Kidney (tissue), 14 donors: ENCODE results near the gene COL6A1. TPM values are rescaled to one million over a fixed set of nuclear protein-coding genes. Genes with fewer than 3 reads are reported as not detected.

Experiments
- DNase-seq, 5 donors: peaks; one replicate each; pipeline ENCODE4 v3.0.0-alpha.2; 2013 to 2020
- FAIRE-seq: peaks from 2 replicates; lab custom pipeline; 2012; peaks lifted over from hg19 to GRCh38; lab: Jason Lieb, UNC
- H3K27ac ChIP-seq, 2 donors: one replicate each; pipeline ENCODE4 v1.7.0; 2013; ENCODE audit warnings: low read depth in 2 of 2, low read length in 2 of 2, inconsistent platforms in 1 of 2
- H3K27me3 ChIP-seq: one replicate; pipeline ENCODE4 v1.7.1; 2013; ENCODE audit warnings: low read length, inconsistent platforms; ENCODE audit not compliant: control insufficient read depth, insufficient read depth
- H3K36me3 ChIP-seq, 3 donors: one replicate each; pipeline versions ENCODE4 v1.7.0 to v1.7.1; 2013; ENCODE audit warnings: low read length in 3 of 3, control low read depth in 1 of 3, inconsistent platforms in 1 of 3; ENCODE audit not compliant: insufficient read depth in 3 of 3, control insufficient read depth in 2 of 3
- H3K4me1 ChIP-seq, 3 donors: one replicate each; pipeline versions ENCODE4 v1.7.0 to v1.7.1; 2013; ENCODE audit warnings: low read length in 3 of 3, inconsistent platforms in 1 of 3, low read depth in 1 of 3; ENCODE audit not compliant: control insufficient read depth in 2 of 3, insufficient read depth in 2 of 3
- H3K4me3 ChIP-seq, 3 donors: one replicate each; pipeline versions ENCODE4 v1.7.0 to v1.8.1; 2013; ENCODE audit warnings: low read length in 3 of 3, control low read depth in 1 of 3, inconsistent platforms in 1 of 3
- H3K9ac ChIP-seq, 3 donors: one replicate each; pipeline versions ENCODE4 v1.7.0 to v1.7.1; 2013; ENCODE audit warnings: low read length in 3 of 3, control low read depth in 1 of 3, inconsistent platforms in 1 of 3
- H3K9me3 ChIP-seq, 3 donors: one replicate each; pipeline versions ENCODE4 v1.7.0 to v1.7.1; 2013; ENCODE audit warnings: low read length in 3 of 3, control low read depth in 1 of 3, inconsistent platforms in 1 of 3; ENCODE audit not compliant: control insufficient read depth in 2 of 3, insufficient read depth in 1 of 3
- CTCF ChIP-seq: IDR thresholded peaks from 3 replicates; pipeline ENCODE4 v1.5.1; 2012; ENCODE audit warnings: mild to moderate bottlenecking, moderate library complexity, borderline replicate concordance; ENCODE audit not compliant: insufficient read depth; ENCODE audit errors: extremely low read depth
- intact Hi-C: fragments of 100-400 bp; cut with DNase I; formaldehyde crosslinking; loops from one replicate; pipeline ENCODE4 v1.11.1; 2022
- polyA plus RNA-seq: library from polyadenylated mRNA; stranded (reverse); fragments of 350-450 nt; fragmentation: Illumina TruSeq; extraction: RNeasy Lipid Tissue Mini Kit (QIAGEN cat#74804); gene quantifications from one replicate; pipeline ENCODE4 v1.2.3, GENCODE V29; 2014; ENCODE audit warnings: low read depth, low replicate concordance; ENCODE audit not compliant: insufficient read depth
- total RNA-seq: library from RNA; stranded (reverse); fragmentation: NEBNext Ultra II Directional; extraction: Animal tissue kit (Norgen Biotek cat#: 25700); gene quantifications from one replicate; pipeline ENCODE4 v1.2.1, GENCODE V29; 2021
- donor health status: control.
- donor health status: control.
- donor health status: control.
- donor health status: control.
- donor health status: control.
- donor health status: DM: yes; HTN: yes; CAD: no.
- donor health status: Normal renal cell carcinoma (clear cell type).

COL6A1 gene
- total and polyA plus RNA-seq, 2 donors from 2014 or later: 112 to 127 TPM

GRCh38 chr21:45937721-45938452, 43.7 kb upstream of the COL6A1 start:
- H3K9me3 ChIP-seq: peaks cover 0 to 22% (median 2%) of the 10 kb centered on the region in 3 donors
- no peak for FAIRE-seq
- no peaks in the 10 kb centered on the region for H3K27me3 ChIP-seq
- TF ChIP-seq CTCF: no peak
- DNase-seq: no peak
- no peaks in the 10 kb centered on the region for H3K4me1 ChIP-seq
- H3K36me3 ChIP-seq: no peaks in the 10 kb centered on the region
- intact Hi-C loops: no loop called here
- H3K27ac ChIP-seq: no peak overlapping the region
- H3K9ac ChIP-seq: no peak overlapping the region
- no peak overlapping the region for H3K4me3 ChIP-seq

- no peak for TF ChIP-seq CTCF
- Histone ChIP-seq H3K9ac (no peak overlapping the region), H3K27ac (no peak overlapping the region), H3K4me3 (no peak overlapping the region), H3K9me3 (peaks cover 0 to 22% (median 2%) of the 10 kb centered on the region in 3 donors), H3K27me3 (no peaks in the 10 kb centered on the region), H3K36me3 (no peaks in the 10 kb centered on the region), H3K4me1 (no peaks in the 10 kb centered on the region)
- DNase-seq: no peak
- intact Hi-C loops: no loop called here
- no peak for FAIRE-seq
Observed at GRCh38 chr21:45938453-45938755, 43.2 kb upstream of the COL6A1 start.

- DNase-seq (no peak), FAIRE-seq (no peak)
- Histone ChIP-seq H3K9me3 (peaks cover 0 to 22% (median 2%) of the 10 kb centered on the region in 3 donors), H3K36me3 (no peaks in the 10 kb centered on the region), H3K9ac (no peak overlapping the region), H3K4me1 (no peaks in the 10 kb centered on the region), H3K27ac (no peak overlapping the region), H3K4me3 (no peak overlapping the region), H3K27me3 (no peaks in the 10 kb centered on the region)
- TF ChIP-seq CTCF: no peak
- intact Hi-C loops: no loop called here
Observed at GRCh38 chr21:45938811-45939520, 42.6 kb upstream of the COL6A1 start.
